ENCODE data around the gene BIN2. TPM values are rescaled to one million over a fixed set of nuclear protein-coding genes. Genes with fewer than 3 reads are reported as not detected.
"Not testable (repeated sequence)": the region's sequence is repeated elsewhere in the genome, so short reads cannot be mapped to it uniquely, and the experiment has no call there.

Gene BIN2
- total RNA-seq, 1 experiment from 2014 or later = not detected

GRCh38 chr12:51262758-51263177 is 61.2 kb downstream of the BIN2 start:
- Histone ChIP-seq H3K27me3 (ENCODE audit: insufficient read depth, low read length) (no peaks in the 10 kb centered on the region), H3K56ac (ENCODE audit: insufficient read length, low read depth, low read length) (no peak overlapping the region), H3K23ac (ENCODE audit: insufficient read length, low read depth, low read length) (no peak overlapping the region), H3K27ac (ENCODE audit: insufficient read length, low read depth, low read length) (no peak overlapping the region), H3K14ac (ENCODE audit: insufficient read depth, low read length) (no peak overlapping the region), H2BK12ac (ENCODE audit: insufficient read length, low read depth, low read length) (no peak overlapping the region), H2AFZ (ENCODE audit: low read length) (no peak overlapping the region), H3K4ac (ENCODE audit: low read depth, low read length) (no peak overlapping the region), H3K4me1 (ENCODE audit: insufficient read depth, low read length) (peaks cover 2% of the 10 kb centered on the region; the same call in 1 of the 2 replicates), H4K20me1 (ENCODE audit: control insufficient read depth, insufficient read depth, insufficient read length) (no peaks in the 10 kb centered on the region), H3K4me2 (ENCODE audit: insufficient read depth, insufficient read length, low read length) (no peak overlapping the region), H2BK20ac (ENCODE audit: low read depth, low read length, poor library complexity, severe bottlenecking) (no peak overlapping the region), H3K9ac (ENCODE audit: extremely low read depth, insufficient read length, low read length) (no peak overlapping the region), H3K79me2 (ENCODE audit: insufficient read depth, low read length) (no peaks in the 10 kb centered on the region), H4K5ac (ENCODE audit: insufficient read length, low read depth, low read length) (no peak overlapping the region), H3K18ac (ENCODE audit: insufficient read length, low read depth, low read length) (no peak overlapping the region), H4K8ac (replicated peaks; ENCODE audit: insufficient read length, low read depth, low read length) (no peak overlapping the region), H3K79me1 (ENCODE audit: insufficient read depth, low read depth, low read length, poor library complexity, severe bottlenecking) (no peaks in the 10 kb centered on the region), H2AK5ac (ENCODE audit: insufficient read length, low read length) (no peak overlapping the region), H2BK5ac (ENCODE audit: insufficient read length, low read length) (no peak overlapping the region), H2BK120ac (ENCODE audit: low read depth, low read length, poor library complexity, severe bottlenecking) (no peak overlapping the region), H3K9me3 (ENCODE audit: control insufficient read depth, low read depth, low read length) (no peaks in the 10 kb centered on the region), H4K91ac (ENCODE audit: insufficient read length, low read depth, low read length) (no peak overlapping the region), H3T11ph (ENCODE audit: low read length) (no peak overlapping the region), H2BK15ac (ENCODE audit: low read depth, low read length) (no peak overlapping the region), H3K23me2 (ENCODE audit: insufficient read length, low read depth, low read length, poor library complexity, severe bottlenecking) (no peaks in the 10 kb centered on the region)
- peak; percentile 65 for TF ChIP-seq CTCF (conservative IDR thresholded peaks at IDR 0.05)
- DNase-seq = peak; percentile 86
- Mint-ChIP-seq H3K9me3 (no peaks in the 10 kb centered on the region), H3K36me3 (ENCODE audit: insufficient read depth in 1 of 3, low read depth in 3 of 3) (no peaks in the 10 kb centered on the region; a peak in 3 of 7 replicates), H3K27ac (no peak overlapping the region; a peak in 2 of 7 replicates), H3K4me3 (no peak overlapping the region), H3K27me3 (ENCODE audit: low read depth) (no peaks in the 10 kb centered on the region; the same call in 1 of the 2 replicates), H3K4me1 (peaks cover 16 to 21% of the 10 kb centered on the region in 2 experiments)
- WGBS (ENCODE audit: extremely low coverage, insufficient read length, low lambda C conversion rate) = no CpG with 5 or more reads among the region's 7 CpGs

- not testable (repeated sequence) for H3K56ac ChIP-seq (ENCODE audit: insufficient read length, low read depth, low read length); H3K23me2 ChIP-seq (ENCODE audit: insufficient read length, low read depth, low read length, poor library complexity, severe bottlenecking); H3K9ac ChIP-seq (ENCODE audit: extremely low read depth, insufficient read length, low read length); H2BK12ac ChIP-seq (ENCODE audit: insufficient read length, low read depth, low read length); H4K91ac ChIP-seq (ENCODE audit: insufficient read length, low read depth, low read length); H4K5ac ChIP-seq (ENCODE audit: insufficient read length, low read depth, low read length); H3K79me2 ChIP-seq (ENCODE audit: insufficient read depth, low read length); H2BK5ac ChIP-seq (ENCODE audit: insufficient read length, low read length); H3K27ac ChIP-seq (ENCODE audit: insufficient read length, low read depth, low read length); H3K36me3 Mint-ChIP-seq (ENCODE audit: insufficient read depth in 1 of 3, low read depth in 3 of 3); H3K9me3 Mint-ChIP-seq; H2BK20ac ChIP-seq (ENCODE audit: low read depth, low read length, poor library complexity, severe bottlenecking); H4K8ac ChIP-seq (replicated peaks; ENCODE audit: insufficient read length, low read depth, low read length); H2AK5ac ChIP-seq (ENCODE audit: insufficient read length, low read length); H3K4me2 ChIP-seq (ENCODE audit: insufficient read depth, insufficient read length, low read length); H2BK120ac ChIP-seq (ENCODE audit: low read depth, low read length, poor library complexity, severe bottlenecking); H2BK15ac ChIP-seq (ENCODE audit: low read depth, low read length); H3K9me3 ChIP-seq (ENCODE audit: control insufficient read depth, low read depth, low read length); H3K4me3 Mint-ChIP-seq; H3T11ph ChIP-seq (ENCODE audit: low read length); DNase-seq; H3K4ac ChIP-seq (ENCODE audit: low read depth, low read length); H3K27me3 ChIP-seq (ENCODE audit: insufficient read depth, low read length); H2AFZ ChIP-seq (ENCODE audit: low read length); H4K20me1 ChIP-seq (ENCODE audit: control insufficient read depth, insufficient read depth, insufficient read length); H3K23ac ChIP-seq (ENCODE audit: insufficient read length, low read depth, low read length); H3K79me1 ChIP-seq (ENCODE audit: insufficient read depth, low read depth, low read length, poor library complexity, severe bottlenecking); H3K14ac ChIP-seq (ENCODE audit: insufficient read depth, low read length); H3K27me3 Mint-ChIP-seq (ENCODE audit: low read depth); H3K27ac Mint-ChIP-seq; H3K4me1 ChIP-seq (ENCODE audit: insufficient read depth, low read length); H3K18ac ChIP-seq (ENCODE audit: insufficient read length, low read depth, low read length)
- WGBS (ENCODE audit: extremely low coverage, insufficient read length, low lambda C conversion rate) = no CpG with 5 or more reads among the region's 1 CpG
- peaks cover 10 to 11% of the 10 kb centered on the region in 2 experiments for H3K4me1 Mint-ChIP-seq
Observed at GRCh38 chr12:51259600-51259999, 64.4 kb downstream of the BIN2 start.
